Liver (tissue), 9 donors: ENCODE data around the gene CNTN1. TPM values are rescaled to one million over a fixed set of nuclear protein-coding genes. Genes with fewer than 3 reads are reported as not detected.

Source experiments
- DNase-seq: peaks from one replicate; pipeline ENCODE4 v3.0.0-alpha.2; 2017; ENCODE audit warnings: low spot score
- H3K27ac ChIP-seq, 2 donors: one replicate each; pipeline ENCODE4 v1.7.0; 2013; ENCODE audit warnings: inconsistent platforms in 2 of 2, low read length in 2 of 2, control low read depth in 1 of 2, low read depth in 1 of 2, mild to moderate bottlenecking in 1 of 2
- H3K27me3 ChIP-seq, 4 donors: one replicate each; pipeline versions ENCODE4 v1.6.1 to v1.7.0; 2013; ENCODE audit warnings: low read length in 3 of 4, inconsistent platforms in 1 of 4, mild to moderate bottlenecking in 1 of 4, moderate library complexity in 1 of 4; ENCODE audit not compliant: control insufficient read depth in 4 of 4, insufficient read depth in 4 of 4
- H3K36me3 ChIP-seq, 4 donors: one replicate each; pipeline versions ENCODE4 v1.6.1 to v1.7.0; 2013; ENCODE audit warnings: low read length in 3 of 4, mild to moderate bottlenecking in 3 of 4, low read depth in 1 of 4, moderate library complexity in 1 of 4; ENCODE audit not compliant: control insufficient read depth in 4 of 4, insufficient read depth in 3 of 4
- H3K4me1 ChIP-seq, 4 donors: one replicate each; pipeline versions ENCODE4 v1.6.1 to v1.7.0; 2013; ENCODE audit warnings: low read length in 3 of 4, mild to moderate bottlenecking in 3 of 4, moderate library complexity in 1 of 4; ENCODE audit not compliant: control insufficient read depth in 4 of 4, insufficient read depth in 4 of 4
- H3K4me3 ChIP-seq, 3 donors: one replicate each; pipeline versions ENCODE4 v1.6.1 to v1.7.0; 2013; ENCODE audit warnings: low read length in 3 of 3, control low read depth in 1 of 3, low read depth in 1 of 3, mild to moderate bottlenecking in 1 of 3
- H3K9ac ChIP-seq, 2 donors: one replicate each; pipeline ENCODE4 v1.7.0; 2013; ENCODE audit warnings: low read length in 2 of 2, mild to moderate bottlenecking in 2 of 2, moderate library complexity in 2 of 2, control low read depth in 1 of 2, low read depth in 1 of 2
- H3K9me3 ChIP-seq, 4 donors: one replicate each; pipeline versions ENCODE4 v1.6.1 to v1.7.0; 2013; ENCODE audit warnings: low read length in 3 of 4; ENCODE audit not compliant: control insufficient read depth in 4 of 4
- EGR1 ChIP-seq, 2 donors: IDR thresholded peaks; 2 replicates each; pipeline ENCODE4 v1.6.1; 2016 to 2018; ENCODE audit warnings: antibody characterized with exemption in 2 of 2, low read depth in 2 of 2
- FOXA1 ChIP-seq: IDR thresholded peaks from 2 replicates; pipeline ENCODE4 v1.6.1; 2016; ENCODE audit warnings: antibody characterized with exemption
- FOXA2 ChIP-seq: IDR thresholded peaks from 2 replicates; pipeline ENCODE4 v1.6.1; 2016; ENCODE audit warnings: antibody characterized with exemption
- GABPA ChIP-seq, 2 donors: IDR thresholded peaks in 1 of 2; conservative IDR thresholded peaks in 1 of 2; 2 replicates each; pipeline ENCODE4 v1.6.1; 2016; ENCODE audit warnings: antibody characterized with exemption in 2 of 2, mild to moderate bottlenecking in 1 of 2, moderate library complexity in 1 of 2
- HNF4A ChIP-seq, 2 donors: conservative IDR thresholded peaks; 2 replicates each; pipeline ENCODE4 v1.6.1; 2016; ENCODE audit warnings: antibody characterized with exemption in 2 of 2, mild to moderate bottlenecking in 2 of 2
- HNF4G ChIP-seq: IDR thresholded peaks from 2 replicates; pipeline ENCODE4 v1.6.1; 2016; ENCODE audit warnings: antibody characterized with exemption
- JUND ChIP-seq, 2 donors: IDR thresholded peaks; 2 replicates each; pipeline ENCODE4 v1.6.1; 2016; ENCODE audit warnings: antibody characterized with exemption in 2 of 2
- MAX ChIP-seq: IDR thresholded peaks from 2 replicates; pipeline ENCODE4 v1.6.1; 2016; ENCODE audit warnings: antibody characterized with exemption
- NR2F2 ChIP-seq: IDR thresholded peaks from 2 replicates; pipeline ENCODE4 v1.6.1; 2016; ENCODE audit warnings: antibody characterized with exemption
- RAD21 ChIP-seq, 2 donors: IDR thresholded peaks; 2 replicates each; pipeline ENCODE4 v1.6.1; 2016; ENCODE audit warnings: antibody characterized with exemption in 2 of 2, mild to moderate bottlenecking in 2 of 2
- REST ChIP-seq: IDR thresholded peaks from 2 replicates; pipeline ENCODE4 v1.6.1; 2016; ENCODE audit warnings: antibody characterized with exemption, mild to moderate bottlenecking
- RXRA ChIP-seq, 2 donors: IDR thresholded peaks; 2 replicates each; pipeline ENCODE4 v1.6.1; 2017 to 2018; ENCODE audit warnings: antibody characterized with exemption in 2 of 2, mild to moderate bottlenecking in 1 of 2
- SP1 ChIP-seq: IDR thresholded peaks from 2 replicates; pipeline ENCODE4 v1.6.1; 2018; ENCODE audit warnings: antibody characterized with exemption, mild to moderate bottlenecking
- TAF1 ChIP-seq: conservative IDR thresholded peaks from 2 replicates; pipeline ENCODE4 v1.6.1; 2016; ENCODE audit warnings: antibody characterized with exemption, mild to moderate bottlenecking
- YY1 ChIP-seq: IDR thresholded peaks from 2 replicates; pipeline ENCODE4 v1.6.1; 2016; ENCODE audit warnings: antibody characterized with exemption, mild to moderate bottlenecking
- WGBS: extraction: QIAGEN DNeasy Blood & Tissue Kit; methylation state at CpG from one replicate; pipeline ENCODE4 v1.1.7; 2013; 5-methylcytosine and 5-hydroxymethylcytosine counted together
- polyA plus RNA-seq, 2 donors: library from polyadenylated mRNA; stranded (reverse) in 1 of 2; unstranded in 1 of 2; fragments of 200-250 nt in 1 of 2; fragments of >200 nt in 1 of 2; fragmentation: Nextera tagmentation in 1 of 2; extraction: Ambion mirVana in 1 of 2; gene quantifications; one replicate each; pipeline versions ENCODE4 v1.2.1 to v1.2.3, GENCODE V29; 2013 to 2015
- total RNA-seq, 2 donors: library from RNA; depleted of rRNA; stranded (reverse); fragments of >200 nt; gene quantifications; one replicate each; pipeline ENCODE4 v1.2.3, GENCODE V29; 2014
- TF ChIP-seq, protein P1 (sequence below): fragments of 150-350 bp; IDR thresholded peaks from 2 replicates; pipeline ENCODE4 v1.5.1; 2017; ENCODE audit warnings: improper control_type of control experiment, low read depth, low read length; ENCODE audit not compliant: missing input control
- TF ChIP-seq, protein P2 (sequence below): IDR thresholded peaks from 2 replicates; pipeline ENCODE4 v1.6.1; 2016; ENCODE audit warnings: antibody characterized with exemption
- TF ChIP-seq, protein P3 (sequence below): IDR thresholded peaks from 2 replicates; pipeline ENCODE4 v1.6.1; 2016; ENCODE audit warnings: antibody characterized with exemption
- donor health status: healthy.
- donor health status: healthy.
- donor health status: healthy.
- donor health status: healthy.
- donor health status: healthy.

Gene CNTN1
- total and polyA plus RNA-seq, 4 donors, result 0.03 to 1.2 (median 0.43) TPM

DNA sequence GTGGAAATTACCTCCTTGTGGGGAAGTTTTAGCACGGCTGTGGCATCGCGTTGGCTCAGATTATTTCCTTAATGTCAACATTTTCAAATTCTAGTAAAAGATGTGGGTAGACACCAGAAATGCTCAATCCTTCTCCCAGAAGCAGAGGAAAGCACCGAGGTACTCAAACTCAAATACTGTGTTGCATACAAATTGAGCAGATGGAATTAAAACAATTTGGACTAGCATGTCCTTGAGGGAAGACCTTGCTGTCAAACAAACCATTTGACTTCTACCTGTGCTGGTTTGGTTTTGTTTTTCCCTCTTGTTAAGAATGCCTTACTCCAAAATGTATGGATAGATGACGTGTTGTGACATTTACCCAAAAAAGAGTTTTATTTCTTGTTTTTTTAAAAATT, 136.4 kb downstream of the CNTN1 start:
- H3K27ac ChIP-seq, result no peak overlapping the region
- H3K27me3 ChIP-seq, result peaks cover 0 to 4% (median 0%) of the 10 kb centered on the region in 4 donors
- no peaks in the 10 kb centered on the region for H3K9me3 ChIP-seq
- no peak for TF ChIP-seq TAF1
- TF ChIP-seq, protein P1, sequence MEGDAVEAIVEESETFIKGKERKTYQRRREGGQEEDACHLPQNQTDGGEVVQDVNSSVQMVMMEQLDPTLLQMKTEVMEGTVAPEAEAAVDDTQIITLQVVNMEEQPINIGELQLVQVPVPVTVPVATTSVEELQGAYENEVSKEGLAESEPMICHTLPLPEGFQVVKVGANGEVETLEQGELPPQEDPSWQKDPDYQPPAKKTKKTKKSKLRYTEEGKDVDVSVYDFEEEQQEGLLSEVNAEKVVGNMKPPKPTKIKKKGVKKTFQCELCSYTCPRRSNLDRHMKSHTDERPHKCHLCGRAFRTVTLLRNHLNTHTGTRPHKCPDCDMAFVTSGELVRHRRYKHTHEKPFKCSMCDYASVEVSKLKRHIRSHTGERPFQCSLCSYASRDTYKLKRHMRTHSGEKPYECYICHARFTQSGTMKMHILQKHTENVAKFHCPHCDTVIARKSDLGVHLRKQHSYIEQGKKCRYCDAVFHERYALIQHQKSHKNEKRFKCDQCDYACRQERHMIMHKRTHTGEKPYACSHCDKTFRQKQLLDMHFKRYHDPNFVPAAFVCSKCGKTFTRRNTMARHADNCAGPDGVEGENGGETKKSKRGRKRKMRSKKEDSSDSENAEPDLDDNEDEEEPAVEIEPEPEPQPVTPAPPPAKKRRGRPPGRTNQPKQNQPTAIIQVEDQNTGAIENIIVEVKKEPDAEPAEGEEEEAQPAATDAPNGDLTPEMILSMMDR, result no peak
- no peak for TF ChIP-seq SP1
- TF ChIP-seq RAD21 (IDR thresholded peaks at IDR 0.05), result no peak
- TF ChIP-seq FOXA2, result no peak
- TF ChIP-seq, protein P2, sequence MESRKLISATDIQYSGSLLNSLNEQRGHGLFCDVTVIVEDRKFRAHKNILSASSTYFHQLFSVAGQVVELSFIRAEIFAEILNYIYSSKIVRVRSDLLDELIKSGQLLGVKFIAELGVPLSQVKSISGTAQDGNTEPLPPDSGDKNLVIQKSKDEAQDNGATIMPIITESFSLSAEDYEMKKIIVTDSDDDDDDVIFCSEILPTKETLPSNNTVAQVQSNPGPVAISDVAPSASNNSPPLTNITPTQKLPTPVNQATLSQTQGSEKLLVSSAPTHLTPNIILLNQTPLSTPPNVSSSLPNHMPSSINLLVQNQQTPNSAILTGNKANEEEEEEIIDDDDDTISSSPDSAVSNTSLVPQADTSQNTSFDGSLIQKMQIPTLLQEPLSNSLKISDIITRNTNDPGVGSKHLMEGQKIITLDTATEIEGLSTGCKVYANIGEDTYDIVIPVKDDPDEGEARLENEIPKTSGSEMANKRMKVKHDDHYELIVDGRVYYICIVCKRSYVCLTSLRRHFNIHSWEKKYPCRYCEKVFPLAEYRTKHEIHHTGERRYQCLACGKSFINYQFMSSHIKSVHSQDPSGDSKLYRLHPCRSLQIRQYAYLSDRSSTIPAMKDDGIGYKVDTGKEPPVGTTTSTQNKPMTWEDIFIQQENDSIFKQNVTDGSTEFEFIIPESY, result no peak
- no peak for TF ChIP-seq JUND (IDR thresholded peaks at IDR 0.05)
- TF ChIP-seq MAX, result no peak
- TF ChIP-seq GABPA (IDR thresholded peaks at IDR 0.05 in 1 of 2, conservative IDR thresholded peaks at IDR 0.05 in 1 of 2), result no peak
- TF ChIP-seq RXRA (IDR thresholded peaks at IDR 0.05), result no peak
- H3K4me1 ChIP-seq, result no peaks in the 10 kb centered on the region
- no peak overlapping the region for H3K9ac ChIP-seq
- WGBS, result 54% methylated on average over 5 of the region's 5 CpGs
- no peak for DNase-seq
- no peaks in the 10 kb centered on the region for H3K36me3 ChIP-seq
- H3K4me3 ChIP-seq, result no peak overlapping the region

DNA sequence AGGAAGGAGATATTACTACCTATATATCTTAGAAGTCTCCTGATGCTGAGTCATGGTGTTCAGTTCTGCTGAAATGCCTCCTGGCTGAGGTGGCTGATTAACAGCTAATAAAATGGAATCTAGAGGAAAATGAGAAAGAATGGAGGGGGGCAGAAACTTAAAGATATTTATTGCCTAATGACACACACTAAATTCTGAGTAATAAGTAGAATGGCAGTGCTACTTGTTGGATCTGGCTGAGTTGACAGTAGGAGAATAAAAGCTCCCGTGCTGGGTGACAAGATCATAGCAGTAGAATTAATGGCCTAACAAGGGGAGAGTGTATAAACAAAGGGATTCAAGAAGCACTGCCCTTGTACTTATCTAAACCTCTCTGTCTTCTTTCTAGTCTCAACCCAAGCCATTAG, 137.5 kb downstream of the CNTN1 start:
- TF ChIP-seq HNF4A (conservative IDR thresholded peaks at IDR 0.05), result no peak
- no peak for TF ChIP-seq NR2F2
- TF ChIP-seq MAX, result no peak
- TF ChIP-seq REST, result no peak
- no peak for TF ChIP-seq EGR1 (IDR thresholded peaks at IDR 0.05; ENCODE audit: low read depth in 2 of 2)
- no peak for TF ChIP-seq YY1
- TF ChIP-seq, protein P3, sequence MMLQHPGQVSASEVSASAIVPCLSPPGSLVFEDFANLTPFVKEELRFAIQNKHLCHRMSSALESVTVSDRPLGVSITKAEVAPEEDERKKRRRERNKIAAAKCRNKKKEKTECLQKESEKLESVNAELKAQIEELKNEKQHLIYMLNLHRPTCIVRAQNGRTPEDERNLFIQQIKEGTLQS, result no peak
- TF ChIP-seq, protein P2, result no peak
- TF ChIP-seq FOXA1, result no peak
- no peak for TF ChIP-seq JUND (IDR thresholded peaks at IDR 0.05)
- no peak for TF ChIP-seq HNF4G
- TF ChIP-seq FOXA2, result no peak
- TF ChIP-seq SP1, result no peak
- TF ChIP-seq RAD21 (IDR thresholded peaks at IDR 0.05), result no peak
- TF ChIP-seq RXRA (IDR thresholded peaks at IDR 0.05), result no peak
- TF ChIP-seq, protein P1, result no peak
- no peak for TF ChIP-seq GABPA (IDR thresholded peaks at IDR 0.05 in 1 of 2, conservative IDR thresholded peaks at IDR 0.05 in 1 of 2)
- no peak for TF ChIP-seq TAF1

More for the DNA sequence above, 137.5 kb downstream of the CNTN1 start:
- Histone ChIP-seq H3K9ac (no peak overlapping the region), H3K36me3 (no peaks in the 10 kb centered on the region), H3K4me3 (no peak overlapping the region), H3K4me1 (no peaks in the 10 kb centered on the region), H3K27me3 (peaks cover 0 to 4% (median 0%) of the 10 kb centered on the region in 4 donors), H3K9me3 (no peaks in the 10 kb centered on the region), H3K27ac (no peak overlapping the region)
- 34% methylated on average over 1 of the region's 1 CpG for WGBS
- DNase-seq, result no peak
